GM13976 (cell line): ENCODE data around the gene PFKL.
A peak's percentile ranks its signal among the peaks of the same experiment; 100 is the strongest.

Experiments
- DNase-seq: peaks from one replicate; pipeline ENCODE4 v3.0.0; 2012; ENCODE audit warnings: low spot score
- CTCF ChIP-seq: IDR thresholded peaks from 2 replicates; pipeline ENCODE4 v1.5.1; 2012; ENCODE audit warnings: borderline replicate concordance, mild to moderate bottlenecking; ENCODE audit not compliant: insufficient read depth; ENCODE audit errors: extremely low read depth, missing control alignments, control extremely low read depth
- in situ Hi-C: fragments of 300-500 bp; cut with MboI; formaldehyde crosslinking; loops from one replicate; pipeline ENCODE4 v1.12.0; 2022; ENCODE audit warnings: low sequenced_read_pairs, mixed read lengths, inconsistent platforms; ENCODE audit not compliant: unreplicated experiment

PFKL gene

GRCh38 chr21:44265734-44266270 is 34.1 kb upstream of the PFKL start:
- in situ Hi-C loops, result no loop called here
- no peak for TF ChIP-seq CTCF
- DNase-seq, result no peak

GRCh38 chr21:44267655-44268142 is 32.2 kb upstream of the PFKL start:
- TF ChIP-seq CTCF, result peak; percentile 26
- in situ Hi-C loops, result no loop called here
- no peak for DNase-seq

- TF ChIP-seq CTCF, result no peak
- in situ Hi-C loops, result no loop called here
- no peak for DNase-seq
These were observed 30.8 kb upstream of the PFKL start for GRCh38 chr21:44269090-44269489.

GRCh38 chr21:44271558-44272283 is 28.1 kb upstream of the PFKL start:
- TF ChIP-seq CTCF, result no peak
- DNase-seq, result no peak
- in situ Hi-C loops, result no loop called here

- no peak for TF ChIP-seq CTCF
- no peak for DNase-seq
- in situ Hi-C loops, result no loop called here
These were observed 27.5 kb upstream of the PFKL start for GRCh38 chr21:44272284-44272858.

GRCh38 chr21:44273046-44273445 is 26.8 kb upstream of the PFKL start:
- no peak for DNase-seq
- TF ChIP-seq CTCF, result no peak
- in situ Hi-C loops, result no loop called here
